Activated CD8-positive, alpha-beta T cell treated with anti-CD3 and anti-CD28 coated beads, Interleukin-2, amount 10 ng/mL, durations not matched to agents 7 days and 5 days (primary cell): Measurements from ENCODE around the gene TSPAN15. TPM values are rescaled to one million over a fixed set of nuclear protein-coding genes. Genes with fewer than 3 reads are reported as not detected.
A peak's percentile ranks its signal among the peaks of the same experiment; 100 is the strongest.

Source experiments
- ATAC-seq: fragments of 150-1000 bp; cut with Tn5 transposase; one replicate; pipeline ENCODE4 v1.10.0; 2021; ENCODE audit warnings: moderate library complexity
- CTCF ChIA-PET: fragments of 350-600 bp; sonication (Branson Sonifier 250); formaldehyde crosslinking; loops from one replicate; lab custom pipeline; 2021; ENCODE audit warnings: antibody characterized with exemption; lab: Charles Lee
- POLR2A ChIA-PET: fragments of 350-600 bp; sonication (Branson Sonifier 250); formaldehyde crosslinking; loops from one replicate; lab custom pipeline; 2021; ENCODE audit warnings: antibody characterized with exemption; lab: Charles Lee
- DNase-seq: peaks from one replicate; pipeline ENCODE4 v3.0.0-alpha.2; 2020
- H3K27ac Mint-ChIP-seq: one replicate; pipeline ENCODE4 v1.8.0; 2021; ENCODE audit warnings: mild to moderate bottlenecking, mixed read lengths
- H3K27me3 Mint-ChIP-seq: one replicate; pipeline ENCODE4 v1.8.0; 2021; ENCODE audit warnings: low read depth, mixed read lengths
- H3K36me3 Mint-ChIP-seq: one replicate; pipeline ENCODE4 v1.8.0; 2021; ENCODE audit warnings: low read depth, mixed read lengths
- H3K4me1 Mint-ChIP-seq: one replicate; pipeline ENCODE4 v1.8.0; 2021; ENCODE audit warnings: low read depth, mixed read lengths
- H3K4me3 Mint-ChIP-seq: one replicate; pipeline ENCODE4 v1.8.0; 2021; ENCODE audit warnings: mild to moderate bottlenecking, mixed read lengths
- H3K9me3 Mint-ChIP-seq: one replicate; pipeline ENCODE4 v1.8.0; 2022; ENCODE audit warnings: mixed read lengths; ENCODE audit not compliant: insufficient read depth
- total RNA-seq, 2 experiments: library from RNA; stranded (reverse); gene quantifications; one replicate each; pipeline ENCODE4 v1.2.3, GENCODE V29; 2021

TSPAN15 gene
- total RNA-seq, result 1 to 10 TPM; 3.8 to 4.7 TPM

DNA sequence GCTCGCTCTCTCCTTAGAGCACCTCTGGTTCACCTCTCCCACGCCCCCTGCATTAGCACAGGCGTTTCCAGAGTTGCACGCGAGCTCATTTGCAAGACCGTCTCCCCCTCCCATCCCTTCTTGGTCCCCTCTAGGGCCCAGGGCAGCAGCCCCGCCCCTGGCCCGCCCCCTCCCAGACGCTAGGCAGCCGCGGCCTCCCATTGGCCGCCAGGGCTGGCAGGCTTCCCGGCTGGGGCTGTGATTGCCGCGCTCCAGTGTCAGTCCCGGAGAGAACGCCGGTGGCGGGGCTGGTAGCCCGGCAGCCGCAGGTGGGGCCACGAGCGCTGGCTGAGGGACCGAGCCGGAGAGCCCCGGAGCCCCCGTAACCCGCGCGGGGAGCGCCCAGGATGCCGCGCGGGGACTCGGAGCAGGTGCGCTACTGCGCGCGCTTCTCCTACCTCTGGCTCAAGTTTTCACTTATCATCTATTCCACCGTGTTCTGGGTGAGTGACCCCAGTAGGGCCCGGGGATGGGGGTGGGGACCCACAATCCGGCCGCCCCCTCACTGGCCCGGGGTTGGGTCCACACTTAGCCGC, at the start of gene TSPAN15:
Gene TSPAN15, plus strand, starts transcription at position 257 of the 575 bp plus-strand sequence. Its CDS starts 130 bp downstream, at position 387.
- H3K4me3 Mint-ChIP-seq, result peak within 1 kb of the TSS; percentile 85
- peaks cover 29% of the 10 kb centered on the region for H3K4me1 Mint-ChIP-seq
- DNase-seq, result peak; percentile 81
- ChIA-PET POLR2A (interaction anchor here (0.9 kb wide), 1 partner anchor 17 kb away, joined by 4 read pairs; no protein-coding TSS in a partner anchor), CTCF (interaction anchor here (0.9 to 5.0 kb wide), 5 partner anchors 8 to 57 kb away, joined by 3 to 24 read pairs (median 5); no protein-coding TSS in a partner anchor)
- ATAC-seq, result peak; percentile 97
- no peak within 1 kb of the TSS for H3K27ac Mint-ChIP-seq
- H3K27me3 Mint-ChIP-seq, result peaks cover 26% of the 10 kb centered on the region
- no peaks in the 10 kb centered on the region for H3K36me3 Mint-ChIP-seq
- no peaks in the 10 kb centered on the region for H3K9me3 Mint-ChIP-seq

DNA sequence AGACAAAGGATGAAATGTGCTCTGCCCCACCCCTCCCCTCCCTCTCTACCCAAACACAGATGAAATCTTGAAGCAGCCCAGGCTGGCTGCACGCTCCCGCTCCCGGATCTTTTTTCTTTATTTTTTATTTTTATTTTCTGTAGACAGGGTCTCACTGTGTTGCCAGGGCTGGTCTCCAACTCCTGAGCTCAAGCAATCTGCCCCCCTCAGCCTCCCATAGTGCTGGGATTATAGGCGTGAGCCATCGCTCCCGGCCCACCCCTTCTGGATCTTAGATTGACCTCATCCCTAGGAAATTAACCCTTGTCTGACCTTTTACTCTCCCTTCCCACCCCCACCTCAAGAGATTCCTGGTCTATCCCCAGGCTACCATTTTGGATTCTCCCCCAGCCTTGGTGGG, 48.9 kb upstream of the TSPAN15 start:
- H3K9me3 Mint-ChIP-seq, result no peaks in the 10 kb centered on the region
- H3K27me3 Mint-ChIP-seq, result no peaks in the 10 kb centered on the region
- ATAC-seq (no peak), DNase-seq (no peak)
- H3K27ac Mint-ChIP-seq, result no peak overlapping the region
- POLR2A ChIA-PET, result no interaction called here
- no peak overlapping the region for H3K4me3 Mint-ChIP-seq
- H3K4me1 Mint-ChIP-seq, result peaks cover 6% of the 10 kb centered on the region
- CTCF ChIA-PET, result interaction anchor here (2.0 to 2.1 kb wide), 2 partner anchors 9 to 165 kb away, joined by 6 to 9 read pairs; no protein-coding TSS in a partner anchor
- H3K36me3 Mint-ChIP-seq, result peaks cover 44% of the 10 kb centered on the region

DNA sequence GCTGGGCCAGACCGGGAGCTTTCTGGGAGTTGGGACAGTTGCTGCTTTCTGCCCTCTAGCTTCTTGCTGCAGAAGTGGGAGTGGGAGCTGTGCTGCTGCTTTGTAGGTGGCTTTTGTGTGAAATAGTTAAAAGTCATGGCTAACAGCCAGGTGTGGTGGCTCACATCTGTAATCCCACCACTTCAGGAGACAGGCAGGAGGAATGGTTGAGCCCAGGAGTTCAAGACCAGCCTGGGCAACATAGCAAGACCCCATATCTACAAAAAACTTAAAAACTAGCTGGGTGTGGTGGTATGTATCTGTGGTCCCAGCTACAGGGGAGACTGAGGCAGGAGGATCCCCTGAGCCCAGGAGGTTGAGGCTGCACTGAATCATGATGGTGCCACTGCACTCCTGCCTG, 48.2 kb upstream of the TSPAN15 start:
- CTCF ChIA-PET, result interaction anchor here (0.6 to 2.1 kb wide), 5 partner anchors 10 to 241 kb away, joined by 3 to 9 read pairs (median 3); no protein-coding TSS in a partner anchor
- peaks cover 43% of the 10 kb centered on the region for H3K36me3 Mint-ChIP-seq
- POLR2A ChIA-PET, result no interaction called here

DNA sequence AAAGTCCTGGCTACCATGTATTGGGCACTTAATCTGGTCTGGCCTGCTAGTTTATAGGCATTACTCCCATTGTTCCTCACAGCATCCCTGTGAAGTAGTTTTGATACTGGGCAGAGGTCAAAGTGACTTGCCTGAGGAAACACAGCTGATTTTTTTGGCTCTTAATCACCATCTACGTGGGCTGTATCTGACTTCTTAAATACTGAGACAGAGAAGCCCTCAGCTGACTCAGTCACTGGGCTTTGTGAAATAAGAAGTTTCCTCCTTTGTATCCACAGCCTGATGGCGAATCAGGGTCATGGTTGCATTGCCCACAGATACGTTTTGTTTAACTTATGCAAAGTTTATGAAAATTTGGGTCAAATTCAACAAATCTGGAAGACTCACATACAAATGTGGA, 47.7 kb upstream of the TSPAN15 start:
- ATAC-seq (no peak), DNase-seq (no peak)
- Mint-ChIP-seq H3K4me3 (no peak overlapping the region), H3K27ac (no peak overlapping the region), H3K4me1 (peaks cover 16% of the 10 kb centered on the region), H3K27me3 (no peaks in the 10 kb centered on the region), H3K36me3 (peaks cover 40% of the 10 kb centered on the region), H3K9me3 (no peaks in the 10 kb centered on the region)
- CTCF ChIA-PET, result interaction anchor here (0.6 to 2.1 kb wide), 7 partner anchors 10 to 241 kb away, joined by 3 to 9 read pairs (median 3); no protein-coding TSS in a partner anchor
- POLR2A ChIA-PET, result no interaction called here

More for the DNA sequence above, 48.2 kb upstream of the TSPAN15 start:
- no peaks in the 10 kb centered on the region for H3K9me3 Mint-ChIP-seq
- DNase-seq, result no peak
- H3K27me3 Mint-ChIP-seq, result no peaks in the 10 kb centered on the region
- no peak overlapping the region for H3K27ac Mint-ChIP-seq
- ATAC-seq, result no peak
- H3K4me1 Mint-ChIP-seq, result peaks cover 11% of the 10 kb centered on the region
- H3K4me3 Mint-ChIP-seq, result no peak overlapping the region

DNA sequence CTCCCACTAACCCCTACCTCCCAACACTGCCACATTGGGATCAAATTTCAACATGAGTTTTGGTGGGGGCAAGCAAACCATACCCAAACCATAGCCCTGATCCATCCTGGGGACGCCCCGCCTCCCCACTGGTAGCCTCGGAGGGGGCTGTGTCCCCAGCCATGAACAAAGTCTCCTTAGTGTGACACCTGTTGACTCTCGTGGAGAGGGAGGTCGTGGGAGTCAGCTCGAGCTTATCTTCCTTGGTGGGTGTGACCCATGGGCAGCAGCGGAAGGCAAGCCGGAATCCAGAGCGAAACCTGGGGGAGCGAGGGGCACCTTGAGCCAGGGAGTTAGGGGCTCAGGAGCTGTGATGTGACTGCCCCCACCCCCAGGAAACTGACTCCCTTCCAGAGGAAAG, 46.5 kb upstream of the TSPAN15 start:
- no peak overlapping the region for H3K27ac Mint-ChIP-seq
- no peak for ATAC-seq
- no peak for DNase-seq
- POLR2A ChIA-PET, result interaction anchor here (1.0 kb wide), 1 partner anchor 14 kb away, joined by 3 read pairs; no protein-coding TSS in a partner anchor
- no peaks in the 10 kb centered on the region for H3K27me3 Mint-ChIP-seq
- no peaks in the 10 kb centered on the region for H3K9me3 Mint-ChIP-seq
- no peak overlapping the region for H3K4me3 Mint-ChIP-seq
- H3K4me1 Mint-ChIP-seq, result peaks cover 25% of the 10 kb centered on the region
- H3K36me3 Mint-ChIP-seq, result peaks cover 30% of the 10 kb centered on the region
- CTCF ChIA-PET, result interaction anchor here (1.0 to 1.4 kb wide), 4 partner anchors 103 to 172 kb away, joined by 3 to 6 read pairs (median 4); no protein-coding TSS in a partner anchor

DNA sequence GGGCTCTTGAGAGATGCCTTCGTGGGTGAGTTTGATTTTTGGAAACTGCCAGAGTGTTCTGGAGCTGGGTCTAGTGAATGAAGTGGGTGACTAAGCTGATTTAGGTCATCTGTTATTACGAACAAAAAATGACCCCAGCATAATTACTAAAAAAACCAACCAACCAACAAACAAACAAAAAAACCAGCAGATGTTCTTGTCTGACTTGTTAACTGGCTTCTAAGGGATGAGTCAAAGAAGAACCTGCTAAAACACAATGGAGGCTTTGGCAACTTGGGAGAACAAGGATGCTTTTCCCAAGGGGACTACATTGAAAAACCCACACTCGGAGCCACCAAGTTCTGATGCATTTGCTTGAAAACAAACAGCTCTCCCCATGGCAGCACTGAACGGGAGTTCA, 46.0 kb upstream of the TSPAN15 start:
- no peak overlapping the region for H3K4me3 Mint-ChIP-seq
- no peak for DNase-seq
- ChIA-PET CTCF (interaction anchor here (1.0 to 4.0 kb wide), 5 partner anchors 12 to 176 kb away, joined by 3 to 25 read pairs (median 5); no protein-coding TSS in a partner anchor), POLR2A (interaction anchor here (1.0 kb wide), 1 partner anchor 14 kb away, joined by 3 read pairs; no protein-coding TSS in a partner anchor)
- peaks cover 28% of the 10 kb centered on the region for H3K4me1 Mint-ChIP-seq
- no peak overlapping the region for H3K27ac Mint-ChIP-seq
- no peak for ATAC-seq
- peaks cover 25% of the 10 kb centered on the region for H3K36me3 Mint-ChIP-seq
- H3K9me3 Mint-ChIP-seq, result no peaks in the 10 kb centered on the region
- H3K27me3 Mint-ChIP-seq, result no peaks in the 10 kb centered on the region

DNA sequence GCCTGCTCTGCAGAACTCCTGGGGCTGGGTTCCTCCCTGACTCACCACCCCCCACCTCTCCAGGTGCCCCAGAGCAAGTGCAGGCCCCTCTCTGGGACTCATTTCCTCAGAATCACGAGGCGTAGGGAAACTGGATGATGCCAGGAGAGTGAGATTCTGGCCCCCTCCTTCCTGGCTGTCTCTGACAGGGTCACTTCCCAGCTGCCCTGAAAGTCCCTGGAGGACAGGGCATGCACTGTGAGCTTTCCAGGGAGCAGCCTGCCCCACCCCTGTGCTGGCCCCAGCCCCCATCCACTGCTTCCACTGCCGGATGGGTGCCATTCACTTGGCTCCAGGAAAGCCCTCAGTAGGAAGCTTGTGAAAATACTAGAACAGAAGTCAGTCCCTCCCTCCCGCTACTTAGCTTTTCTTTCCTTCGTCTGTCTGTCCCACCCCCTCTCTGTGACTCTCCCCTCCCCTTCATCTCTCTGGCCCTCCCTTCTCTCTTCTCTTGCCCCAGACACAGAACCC, 44.9 kb upstream of the TSPAN15 start:
- ChIA-PET CTCF (interaction anchor here (0.5 to 4.0 kb wide), 12 partner anchors 10 to 417 kb away, joined by 3 to 28 read pairs (median 5); no protein-coding TSS in a partner anchor), POLR2A (interaction anchor here (0.5 to 1.2 kb wide), 4 partner anchors 8 to 168 kb away, joined by 3 read pairs; no protein-coding TSS in a partner anchor)
- DNase-seq, result no peak
- Mint-ChIP-seq H3K36me3 (peaks cover 16% of the 10 kb centered on the region), H3K4me3 (no peak overlapping the region), H3K4me1 (peaks cover 32% of the 10 kb centered on the region), H3K9me3 (no peaks in the 10 kb centered on the region), H3K27me3 (no peaks in the 10 kb centered on the region), H3K27ac (peak overlapping the region; percentile 37)
- ATAC-seq, result no peak

DNA sequence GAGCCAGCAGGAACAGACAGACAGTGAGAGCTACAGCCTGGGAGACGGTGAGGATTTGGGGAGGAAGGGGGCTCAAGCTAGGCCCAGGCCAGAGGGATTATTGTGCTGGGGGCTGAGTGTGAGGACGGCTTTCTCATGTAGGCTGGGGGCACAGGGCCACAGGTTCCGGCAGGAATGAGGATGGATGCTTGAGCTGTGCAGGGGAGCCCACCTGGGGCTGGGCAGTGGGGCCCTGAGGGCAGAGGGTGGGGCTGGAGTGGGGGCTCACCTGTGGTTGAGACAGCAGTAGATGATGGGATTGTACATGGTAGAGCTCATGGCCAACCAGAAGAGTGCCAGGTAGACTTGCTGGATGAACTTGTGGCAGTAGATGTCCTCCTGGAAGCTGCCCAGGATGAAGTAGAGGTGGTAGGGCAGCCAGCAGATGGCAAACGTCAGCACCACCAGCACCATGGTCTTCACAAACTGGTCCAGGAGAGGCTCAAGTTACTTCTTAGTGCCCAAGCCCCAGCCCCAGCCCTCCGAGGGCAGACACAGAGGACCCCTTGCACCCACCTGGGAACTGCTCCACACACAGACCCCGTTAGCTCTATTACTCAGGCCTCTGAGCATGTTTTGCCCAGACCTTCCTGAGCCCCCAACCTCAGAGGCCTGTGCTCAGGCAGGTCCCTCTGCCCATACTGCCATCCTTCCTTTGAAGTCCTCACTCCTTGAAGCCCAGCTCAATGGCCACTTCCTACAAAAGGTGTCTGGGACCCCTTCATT, 44.3 kb upstream of the TSPAN15 start:
- ChIA-PET CTCF (interaction anchor here (1.1 to 4.0 kb wide), 23 partner anchors 9 to 418 kb away, joined by 3 to 28 read pairs (median 7); partner anchors contain the start of gene TACR2), POLR2A (interaction anchor here (0.7 to 1.2 kb wide), 4 partner anchors 9 to 168 kb away, joined by 3 read pairs; no protein-coding TSS in a partner anchor)
- H3K4me3 Mint-ChIP-seq, result no peak overlapping the region
- H3K9me3 Mint-ChIP-seq, result no peaks in the 10 kb centered on the region
- peak overlapping the region; percentile 85 for H3K27ac Mint-ChIP-seq
- ATAC-seq (no peak), DNase-seq (no peak)
- H3K27me3 Mint-ChIP-seq, result no peaks in the 10 kb centered on the region
- peaks cover 32% of the 10 kb centered on the region for H3K4me1 Mint-ChIP-seq
- peaks cover 10% of the 10 kb centered on the region for H3K36me3 Mint-ChIP-seq

DNA sequence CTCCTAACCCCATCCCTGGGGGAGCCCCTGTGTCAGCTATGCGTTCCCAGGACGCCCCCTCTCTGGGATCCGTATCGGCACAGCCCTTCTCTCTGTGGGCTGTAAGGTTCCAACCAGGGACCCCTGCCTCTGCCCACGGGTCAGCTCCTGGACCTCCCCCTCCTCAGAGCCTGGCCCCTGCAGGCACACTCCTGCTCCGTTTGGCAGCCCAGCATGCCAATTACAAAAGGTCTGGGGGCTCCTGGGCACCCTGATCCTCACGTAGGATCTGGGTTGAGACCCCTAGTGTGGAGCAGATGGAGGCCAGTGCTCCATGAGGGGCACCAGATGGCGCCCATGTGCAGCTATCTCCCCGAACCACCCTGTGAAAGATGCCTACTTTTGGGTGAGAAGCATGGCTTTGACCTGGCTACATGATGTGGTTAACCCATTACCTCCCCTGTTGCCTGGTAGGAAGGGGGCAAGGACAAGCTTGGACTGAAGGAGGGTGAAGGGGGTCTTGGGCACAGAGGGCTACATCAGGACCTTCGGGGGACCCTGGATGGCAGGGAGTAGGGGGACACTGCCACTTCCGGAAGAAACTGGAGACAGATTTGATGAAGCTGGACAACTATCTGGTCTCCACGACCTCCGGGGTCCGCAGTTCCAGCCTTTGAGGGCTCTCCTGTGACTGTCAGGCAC, 43.5 kb upstream of the TSPAN15 start:
- peaks cover 32% of the 10 kb centered on the region for H3K4me1 Mint-ChIP-seq
- H3K4me3 Mint-ChIP-seq, result peak overlapping the region; percentile 71
- DNase-seq, result peak; percentile 46
- no peaks in the 10 kb centered on the region for H3K27me3 Mint-ChIP-seq
- H3K27ac Mint-ChIP-seq, result peak overlapping the region; percentile 85
- no peaks in the 10 kb centered on the region for H3K9me3 Mint-ChIP-seq
- POLR2A ChIA-PET, result interaction anchor here (0.9 to 1.3 kb wide), 8 partner anchors 9 to 179 kb away, joined by 3 to 5 read pairs (median 3); no protein-coding TSS in a partner anchor
- H3K36me3 Mint-ChIP-seq, result peaks cover 5% of the 10 kb centered on the region
- CTCF ChIA-PET, result interaction anchor here (0.5 to 4.0 kb wide), 46 partner anchors 8 to 685 kb away, joined by 3 to 28 read pairs (median 4); partner anchors contain the start of genes DDX21, HK1 and TACR2
- no peak for ATAC-seq

DNA sequence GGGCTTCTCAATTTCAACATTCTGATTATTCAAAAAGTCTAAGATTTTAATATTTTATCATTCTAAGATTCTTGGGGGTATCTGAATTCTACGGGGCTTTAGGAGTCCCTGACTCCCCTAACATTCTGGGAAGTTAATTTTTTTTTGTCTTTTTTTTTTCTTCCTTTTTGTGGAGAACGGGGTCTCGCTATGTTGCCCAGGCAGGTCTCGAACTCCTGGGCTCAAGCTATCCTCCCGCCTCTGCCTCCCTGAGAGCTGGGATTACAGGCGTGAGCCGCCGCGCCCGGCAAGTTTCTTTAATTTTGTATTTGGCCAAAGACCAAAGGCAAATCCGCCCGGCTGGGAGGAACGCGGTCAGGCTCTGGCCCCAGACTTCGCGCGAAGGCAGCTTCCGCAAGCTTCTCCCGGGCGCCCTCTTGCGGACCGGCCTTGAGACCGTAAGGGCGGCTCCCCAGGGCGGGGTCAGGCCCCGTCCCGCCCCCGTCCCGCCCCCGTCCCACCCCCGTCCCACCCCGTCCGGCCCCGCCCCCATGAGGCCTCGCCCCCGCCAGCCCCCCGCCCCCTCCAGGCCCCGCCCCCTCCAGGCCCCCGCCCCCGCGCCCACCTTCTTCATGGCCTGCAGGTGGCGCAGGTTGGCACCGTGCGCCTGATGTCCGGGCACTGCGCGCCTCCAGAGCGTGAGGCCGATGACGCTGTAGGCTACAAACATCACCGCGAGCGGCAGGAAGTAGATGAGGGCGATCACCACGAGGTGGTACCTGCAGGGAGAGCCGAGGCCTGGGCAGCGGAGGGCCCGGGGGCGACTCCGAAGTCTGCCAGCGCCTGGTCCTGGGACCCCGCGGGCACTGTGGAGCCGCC, 42.7 kb upstream of the TSPAN15 start:
- Mint-ChIP-seq H3K4me3 (peak overlapping the region; percentile 71), H3K36me3 (no peaks in the 10 kb centered on the region), H3K27ac (peak overlapping the region; percentile 90), H3K27me3 (no peaks in the 10 kb centered on the region), H3K4me1 (peaks cover 34% of the 10 kb centered on the region), H3K9me3 (no peaks in the 10 kb centered on the region)
- CTCF ChIA-PET, result interaction anchor here (0.5 to 4.0 kb wide), 42 partner anchors 9 to 684 kb away, joined by 3 to 28 read pairs (median 4); partner anchors contain the start of genes DDX21, HK1 and TACR2
- peak; percentile 92 for ATAC-seq
- DNase-seq, result peak; percentile 93
- POLR2A ChIA-PET, result interaction anchor here (0.6 to 1.3 kb wide), 6 partner anchors 10 to 284 kb away, joined by 3 to 5 read pairs (median 3); no protein-coding TSS in a partner anchor
